ENCODE results near the gene RHOF. TPM values are rescaled to one million over a fixed set of nuclear protein-coding genes. Genes with fewer than 3 reads are reported as not detected.
A peak's percentile ranks its signal among the peaks of the same experiment; 100 is the strongest.

Gene RHOF
- total and polyA plus RNA-seq, 2 of the 13 experiments (the other 11 are each of a cell fraction or from before 2014, with no cell fraction given) = 14.6 to 32.2 TPM

DNA sequence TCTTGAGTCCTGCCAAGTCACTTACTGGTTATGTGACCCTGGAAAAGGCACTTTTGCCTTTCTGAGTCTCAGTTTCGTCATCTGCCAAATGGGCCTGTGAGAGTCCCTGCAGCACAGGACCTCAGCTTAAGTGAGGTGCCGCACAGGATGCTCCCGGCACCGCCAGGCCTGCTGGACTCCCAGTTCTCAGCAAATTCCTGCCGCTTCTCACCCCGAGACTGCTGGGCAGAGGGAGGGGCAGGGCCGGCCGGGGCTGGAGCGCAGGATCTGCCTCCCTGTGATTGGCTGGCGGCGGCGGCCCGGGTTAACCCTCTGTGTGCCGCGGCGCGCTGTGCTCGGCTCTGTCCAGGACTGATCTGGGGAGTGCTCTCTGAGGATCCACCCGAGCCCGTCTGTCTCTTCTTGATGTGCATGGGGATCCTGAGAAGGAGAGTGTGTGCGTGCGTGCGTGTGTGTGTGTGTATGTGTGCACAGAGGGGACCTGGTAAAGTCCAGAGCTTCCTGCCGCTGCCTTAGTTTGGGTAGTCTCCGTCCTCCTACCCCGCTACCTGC is 18.9 kb upstream of the RHOF start (continued):
- TF ChIP-seq ATF2 (CRISPR knock-in tag; IDR thresholded peaks at IDR 0.05) (0 out of 2 replicates have a peak, but pooled peaks have one; percentile 9), ZNF747 (CRISPR knock-in tag; IDR thresholded peaks at IDR 0.05; ENCODE audit: borderline replicate concordance) (no peak), PHB2 (IDR thresholded peaks at IDR 0.05; ENCODE audit: partially characterized antibody) (no peak), SMC3 (IDR thresholded peaks at IDR 0.05; ENCODE audit: low read length) (no peak), HNRNPLL (IDR thresholded peaks at IDR 0.05; ENCODE audit: low read depth, low read length, poor library complexity, severe bottlenecking) (no peak), ZNF260 (CRISPR knock-in tag; IDR thresholded peaks at IDR 0.05; ENCODE audit: borderline replicate concordance, low read depth) (no peak), CENPT (CRISPR knock-in tag; IDR thresholded peaks at IDR 0.05; ENCODE audit: low read depth) (peak; percentile 51; the same call in 1 of the 2 replicates), ZNF550 (CRISPR knock-in tag; IDR thresholded peaks at IDR 0.05; ENCODE audit: borderline replicate concordance) (no peak), RFX5 (IDR thresholded peaks at IDR 0.05; ENCODE audit: low read depth, low read length) (0 out of 2 replicates have a peak, but pooled peaks have one; percentile 3), POGK (CRISPR knock-in tag; conservative IDR thresholded peaks at IDR 0.05) (0 out of 2 replicates have a peak, but pooled peaks have one; percentile 20), ZNF607 (CRISPR knock-in tag; IDR thresholded peaks at IDR 0.05; ENCODE audit: borderline replicate concordance) (no peak), ZNF12 (CRISPR knock-in tag; IDR thresholded peaks at IDR 0.05) (no peak), ZNF460 (CRISPR knock-in tag; IDR thresholded peaks at IDR 0.05; ENCODE audit: borderline replicate concordance) (no peak), ADNP (CRISPR knock-in tag; IDR thresholded peaks at IDR 0.05) (peak; percentile 71; the same call in 1 of the 2 replicates), NRL (CRISPR knock-in tag; IDR thresholded peaks at IDR 0.05; ENCODE audit: borderline replicate concordance) (no peak)
- TF ChIP-seq, protein P1, sequence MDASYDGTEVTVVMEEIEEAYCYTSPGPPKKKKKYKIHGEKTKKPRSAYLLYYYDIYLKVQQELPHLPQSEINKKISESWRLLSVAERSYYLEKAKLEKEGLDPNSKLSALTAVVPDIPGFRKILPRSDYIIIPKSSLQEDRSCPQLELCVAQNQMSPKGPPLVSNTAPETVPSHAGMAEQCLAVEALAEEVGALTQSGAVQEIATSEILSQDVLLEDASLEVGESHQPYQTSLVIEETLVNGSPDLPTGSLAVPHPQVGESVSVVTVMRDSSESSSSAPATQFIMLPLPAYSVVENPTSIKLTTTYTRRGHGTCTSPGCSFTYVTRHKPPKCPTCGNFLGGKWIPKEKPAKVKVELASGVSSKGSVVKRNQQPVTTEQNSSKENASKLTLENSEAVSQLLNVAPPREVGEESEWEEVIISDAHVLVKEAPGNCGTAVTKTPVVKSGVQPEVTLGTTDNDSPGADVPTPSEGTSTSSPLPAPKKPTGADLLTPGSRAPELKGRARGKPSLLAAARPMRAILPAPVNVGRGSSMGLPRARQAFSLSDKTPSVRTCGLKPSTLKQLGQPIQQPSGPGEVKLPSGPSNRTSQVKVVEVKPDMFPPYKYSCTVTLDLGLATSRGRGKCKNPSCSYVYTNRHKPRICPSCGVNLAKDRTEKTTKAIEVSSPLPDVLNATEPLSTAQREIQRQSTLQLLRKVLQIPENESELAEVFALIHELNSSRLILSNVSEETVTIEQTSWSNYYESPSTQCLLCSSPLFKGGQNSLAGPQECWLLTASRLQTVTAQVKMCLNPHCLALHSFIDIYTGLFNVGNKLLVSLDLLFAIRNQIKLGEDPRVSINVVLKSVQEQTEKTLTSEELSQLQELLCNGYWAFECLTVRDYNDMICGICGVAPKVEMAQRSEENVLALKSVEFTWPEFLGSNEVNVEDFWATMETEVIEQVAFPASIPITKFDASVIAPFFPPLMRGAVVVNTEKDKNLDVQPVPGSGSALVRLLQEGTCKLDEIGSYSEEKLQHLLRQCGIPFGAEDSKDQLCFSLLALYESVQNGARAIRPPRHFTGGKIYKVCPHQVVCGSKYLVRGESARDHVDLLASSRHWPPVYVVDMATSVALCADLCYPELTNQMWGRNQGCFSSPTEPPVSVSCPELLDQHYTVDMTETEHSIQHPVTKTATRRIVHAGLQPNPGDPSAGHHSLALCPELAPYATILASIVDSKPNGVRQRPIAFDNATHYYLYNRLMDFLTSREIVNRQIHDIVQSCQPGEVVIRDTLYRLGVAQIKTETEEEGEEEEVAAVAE (CRISPR knock-in tag; IDR thresholded peaks at IDR 0.05; ENCODE audit: borderline replicate concordance) = no peak
- TF ChIP-seq, protein P2, sequence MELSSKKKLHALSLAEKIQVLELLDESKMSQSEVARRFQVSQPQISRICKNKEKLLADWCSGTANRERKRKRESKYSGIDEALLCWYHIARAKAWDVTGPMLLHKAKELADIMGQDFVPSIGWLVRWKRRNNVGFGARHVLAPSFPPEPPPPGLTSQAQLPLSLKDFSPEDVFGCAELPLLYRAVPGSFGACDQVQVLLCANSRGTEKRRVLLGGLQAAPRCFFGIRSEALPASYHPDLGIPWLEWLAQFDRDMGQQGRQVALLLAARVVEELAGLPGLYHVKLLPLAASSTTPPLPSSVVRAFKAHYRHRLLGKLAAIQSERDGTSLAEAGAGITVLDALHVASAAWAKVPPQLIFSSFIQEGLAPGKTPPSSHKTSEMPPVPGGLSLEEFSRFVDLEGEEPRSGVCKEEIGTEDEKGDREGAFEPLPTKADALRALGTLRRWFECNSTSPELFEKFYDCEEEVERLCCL (CRISPR knock-in tag; IDR thresholded peaks at IDR 0.05; ENCODE audit: borderline replicate concordance) = no peak

Measured in HepG2 (cell line).